Upper lobe of right lung (tissue), 1 donor: ENCODE measurements around the gene LRRFIP1. TPM values are rescaled to one million over a fixed set of nuclear protein-coding genes. Genes with fewer than 3 reads are reported as not detected.

Experiments
- ATAC-seq: fragments of 200-7000 bp; cut with Tn5 transposase; one replicate; pipeline ENCODE4 v1.9.1; 2020; ENCODE audit warnings: mild to moderate bottlenecking, moderate library complexity
- DNase-seq: peaks from one replicate; pipeline ENCODE4 v3.0.0-alpha.2; 2020
- H3K27ac ChIP-seq: fragments of 200-600 bp; one replicate; pipeline ENCODE4 v1.8.0; 2022
- H3K27me3 ChIP-seq: fragments of 200-600 bp; one replicate; pipeline ENCODE4 v1.8.0; 2022; ENCODE audit warnings: mild to moderate bottlenecking
- H3K36me3 ChIP-seq: fragments of 200-600 bp; one replicate; pipeline ENCODE4 v1.8.0; 2022
- H3K4me1 ChIP-seq: fragments of 200-600 bp; one replicate; pipeline ENCODE4 v1.8.0; 2022
- H3K4me3 ChIP-seq: fragments of 200-600 bp; one replicate; pipeline ENCODE4 v1.8.0; 2022; ENCODE audit warnings: mild to moderate bottlenecking
- H3K9me3 ChIP-seq: fragments of 200-600 bp; one replicate; pipeline ENCODE4 v1.8.0; 2022
- CTCF ChIP-seq: fragments of 200-600 bp; IDR thresholded peaks from one replicate; pipeline ENCODE4 v1.8.0; 2022; ENCODE audit warnings: antibody characterized with exemption
- intact Hi-C: fragments of 100-400 bp; cut with DNase I; formaldehyde crosslinking; loops from one replicate; pipeline ENCODE4 v1.11.0; 2022
- total RNA-seq: library from RNA; stranded (reverse); fragmentation: NEBNext Ultra II Directional; extraction: Animal tissue kit (Norgen Biotek cat#: 25700); gene quantifications from one replicate; pipeline ENCODE4 v1.2.1, GENCODE V29; 2021
- donor health status: DM: no; HTN: yes; CAD: no; lungs with severe emphysema.

Gene LRRFIP1
- total RNA-seq, 1 donor from 2014 or later = 178 TPM

- TF ChIP-seq CTCF = no peak
- H3K27me3 ChIP-seq = no peaks in the 10 kb centered on the region
- intact Hi-C loops = no loop called here
- H3K27ac ChIP-seq = no peak overlapping the region
- ATAC-seq (peak; percentile 94), DNase-seq (peak; percentile 81)
- H3K4me3 ChIP-seq = no peak overlapping the region
- no peaks in the 10 kb centered on the region for H3K9me3 ChIP-seq
- no peaks in the 10 kb centered on the region for H3K36me3 ChIP-seq
- H3K4me1 ChIP-seq = no peaks in the 10 kb centered on the region
Observed at GRCh38 chr2:237650455-237650850, 23.1 kb downstream of the LRRFIP1 start.

- H3K27ac ChIP-seq = no peak overlapping the region
- H3K36me3 ChIP-seq = no peaks in the 10 kb centered on the region
- TF ChIP-seq CTCF = no peak
- H3K9me3 ChIP-seq = no peaks in the 10 kb centered on the region
- H3K27me3 ChIP-seq = no peaks in the 10 kb centered on the region
- no peaks in the 10 kb centered on the region for H3K4me1 ChIP-seq
- no peak overlapping the region for H3K4me3 ChIP-seq
- intact Hi-C loops = no loop called here
- ATAC-seq (no peak), DNase-seq (no peak)
Observed at GRCh38 chr2:237651761-237652160, 24.4 kb downstream of the LRRFIP1 start.

- ATAC-seq = no peak
- intact Hi-C loops = no loop called here
- H3K4me1 ChIP-seq = no peaks in the 10 kb centered on the region
- H3K4me3 ChIP-seq = no peak overlapping the region
- H3K36me3 ChIP-seq = no peaks in the 10 kb centered on the region
- H3K27me3 ChIP-seq = no peaks in the 10 kb centered on the region
- no peak for TF ChIP-seq CTCF
- H3K9me3 ChIP-seq = no peaks in the 10 kb centered on the region
- no peak for DNase-seq
- H3K27ac ChIP-seq = no peak overlapping the region
Observed at GRCh38 chr2:237652181-237652580, 24.8 kb downstream of the LRRFIP1 start.

- Histone ChIP-seq H3K36me3 (no peaks in the 10 kb centered on the region), H3K27ac (no peak overlapping the region), H3K9me3 (no peaks in the 10 kb centered on the region), H3K4me3 (no peak overlapping the region), H3K27me3 (no peaks in the 10 kb centered on the region), H3K4me1 (no peaks in the 10 kb centered on the region)
- ATAC-seq (no peak), DNase-seq (no peak)
- intact Hi-C loops = no loop called here
- TF ChIP-seq CTCF = no peak
Observed at GRCh38 chr2:237652854-237653253, 25.5 kb downstream of the LRRFIP1 start.

GRCh38 chr2:237653776-237654558 lies 26.6 kb downstream of the LRRFIP1 start:
- intact Hi-C loops = no loop called here
- Histone ChIP-seq H3K4me3 (no peak overlapping the region), H3K27ac (no peak overlapping the region), H3K9me3 (no peaks in the 10 kb centered on the region), H3K4me1 (no peaks in the 10 kb centered on the region), H3K27me3 (no peaks in the 10 kb centered on the region), H3K36me3 (no peaks in the 10 kb centered on the region)
- TF ChIP-seq CTCF = no peak
- ATAC-seq (no peak), DNase-seq (no peak)
